22Rv1 (cell line): ENCODE data around the gene OIP5.
"Not testable (repeated sequence)": the region's sequence is repeated elsewhere in the genome, so short reads cannot be mapped to it uniquely, and the experiment has no call there.

Experiments used
- ZFX ChIP-seq: fragments of 450-650 bp; IDR thresholded peaks from 2 replicates; pipeline ENCODE4 v1.6.1; 2017; ENCODE audit warnings: antibody characterized with exemption, borderline replicate concordance
- TF ChIP-seq, protein P1 (sequence below): fragments of 450-650 bp; IDR thresholded peaks from 2 replicates; pipeline ENCODE4 v1.5.1; 2017; ENCODE audit warnings: mild to moderate bottlenecking

DNA sequence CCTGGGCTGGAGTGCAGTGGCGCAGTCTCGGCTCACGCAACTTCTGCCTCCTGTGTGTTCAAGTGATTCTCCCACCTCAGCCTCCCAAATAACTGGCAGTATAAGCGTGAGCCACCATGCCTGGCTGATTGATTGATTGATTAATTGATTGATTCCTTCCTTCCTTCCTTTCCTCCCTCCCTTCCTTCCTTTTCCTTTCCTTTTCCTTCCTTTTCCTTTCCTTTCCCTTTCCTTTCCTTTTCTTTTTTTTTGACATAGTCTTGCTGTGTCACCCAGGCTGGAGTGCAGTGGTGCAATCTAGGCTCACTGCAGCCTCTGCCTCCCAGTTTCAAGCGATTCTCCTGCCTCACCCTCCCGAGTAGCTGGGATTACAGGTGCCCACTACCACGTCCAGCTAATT, 71.5 kb downstream of the OIP5 start:
- TF ChIP-seq, protein P1, sequence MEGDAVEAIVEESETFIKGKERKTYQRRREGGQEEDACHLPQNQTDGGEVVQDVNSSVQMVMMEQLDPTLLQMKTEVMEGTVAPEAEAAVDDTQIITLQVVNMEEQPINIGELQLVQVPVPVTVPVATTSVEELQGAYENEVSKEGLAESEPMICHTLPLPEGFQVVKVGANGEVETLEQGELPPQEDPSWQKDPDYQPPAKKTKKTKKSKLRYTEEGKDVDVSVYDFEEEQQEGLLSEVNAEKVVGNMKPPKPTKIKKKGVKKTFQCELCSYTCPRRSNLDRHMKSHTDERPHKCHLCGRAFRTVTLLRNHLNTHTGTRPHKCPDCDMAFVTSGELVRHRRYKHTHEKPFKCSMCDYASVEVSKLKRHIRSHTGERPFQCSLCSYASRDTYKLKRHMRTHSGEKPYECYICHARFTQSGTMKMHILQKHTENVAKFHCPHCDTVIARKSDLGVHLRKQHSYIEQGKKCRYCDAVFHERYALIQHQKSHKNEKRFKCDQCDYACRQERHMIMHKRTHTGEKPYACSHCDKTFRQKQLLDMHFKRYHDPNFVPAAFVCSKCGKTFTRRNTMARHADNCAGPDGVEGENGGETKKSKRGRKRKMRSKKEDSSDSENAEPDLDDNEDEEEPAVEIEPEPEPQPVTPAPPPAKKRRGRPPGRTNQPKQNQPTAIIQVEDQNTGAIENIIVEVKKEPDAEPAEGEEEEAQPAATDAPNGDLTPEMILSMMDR, result not testable (repeated sequence)
- TF ChIP-seq ZFX, result not testable (repeated sequence)
